ENCODE data around the gene UBE2E1.
"Not testable (repeated sequence)": the region's sequence is repeated elsewhere in the genome, so short reads cannot be mapped to it uniquely, and the experiment has no call there.

UBE2E1 gene

DNA sequence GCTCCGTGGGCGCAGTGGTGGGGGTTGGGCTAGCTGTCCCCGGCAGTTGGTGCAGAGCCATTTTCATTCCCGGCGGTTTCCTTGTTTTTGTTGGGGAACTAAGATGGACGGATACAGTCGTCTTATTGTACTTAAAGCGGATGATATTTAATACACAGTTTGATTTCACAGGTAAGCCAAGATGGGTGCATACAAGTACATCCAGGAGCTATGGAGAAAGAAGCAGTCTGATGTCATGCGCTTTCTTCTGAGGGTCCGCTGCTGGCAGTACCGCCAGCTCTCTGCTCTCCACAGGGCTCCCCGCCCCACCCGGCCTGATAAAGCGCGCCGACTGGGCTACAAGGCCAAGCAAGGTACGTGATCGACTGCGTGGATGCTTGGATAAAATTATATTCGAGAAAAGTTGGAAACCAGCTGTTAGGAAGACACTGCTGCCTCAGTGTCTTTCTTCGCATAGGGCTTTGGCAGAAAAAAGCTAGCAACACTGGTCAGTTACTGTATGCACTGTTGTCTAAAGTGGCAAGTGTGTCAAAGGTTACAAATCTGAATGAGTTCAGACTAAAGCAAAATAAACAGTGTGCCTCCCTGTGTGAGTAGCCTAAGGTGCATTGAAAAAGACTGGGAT, 112.0 kb downstream of the UBE2E1 start:
- not testable (repeated sequence) for DNase-seq (ENCODE audit: low read depth)

DNA sequence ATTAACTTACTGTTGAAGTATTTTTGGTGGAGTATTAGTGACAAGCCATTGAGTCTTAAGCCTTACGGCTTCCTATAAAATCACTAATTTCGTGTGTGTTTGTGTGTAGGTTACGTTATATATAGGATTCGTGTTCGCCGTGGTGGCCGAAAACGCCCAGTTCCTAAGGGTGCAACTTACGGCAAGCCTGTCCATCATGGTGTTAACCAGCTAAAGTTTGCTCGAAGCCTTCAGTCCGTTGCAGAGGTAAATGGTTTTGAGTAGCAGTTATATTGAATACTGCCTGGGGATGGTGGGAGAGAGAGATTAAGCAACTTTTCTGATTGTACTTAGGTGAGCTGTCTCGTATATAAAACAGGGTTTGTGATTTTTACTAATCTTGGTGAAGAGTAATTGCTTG, 112.6 kb downstream of the UBE2E1 start:
- DNase-seq (ENCODE audit: low read depth), result not testable (repeated sequence)

DNA sequence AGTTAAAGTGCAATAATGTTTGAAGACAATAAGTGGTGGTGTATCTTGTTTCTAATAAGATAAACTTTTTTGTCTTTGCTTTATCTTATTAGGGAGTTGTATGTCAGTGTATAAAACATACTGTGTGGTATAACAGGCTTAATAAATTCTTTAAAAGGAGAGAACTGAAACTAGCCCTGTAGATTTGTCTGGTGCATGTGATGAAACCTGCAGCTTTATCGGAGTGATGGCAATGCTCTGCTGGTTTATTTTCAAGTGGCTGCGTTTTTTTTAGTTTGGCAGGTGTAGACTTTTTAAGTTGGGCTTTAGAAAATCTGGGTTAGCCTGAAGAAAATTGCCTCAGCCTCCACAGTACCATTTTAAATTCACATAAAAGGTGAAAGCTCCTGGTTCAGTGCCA, 113.9 kb downstream of the UBE2E1 start:
- DNase-seq (ENCODE audit: low read depth), result no peak

DNA sequence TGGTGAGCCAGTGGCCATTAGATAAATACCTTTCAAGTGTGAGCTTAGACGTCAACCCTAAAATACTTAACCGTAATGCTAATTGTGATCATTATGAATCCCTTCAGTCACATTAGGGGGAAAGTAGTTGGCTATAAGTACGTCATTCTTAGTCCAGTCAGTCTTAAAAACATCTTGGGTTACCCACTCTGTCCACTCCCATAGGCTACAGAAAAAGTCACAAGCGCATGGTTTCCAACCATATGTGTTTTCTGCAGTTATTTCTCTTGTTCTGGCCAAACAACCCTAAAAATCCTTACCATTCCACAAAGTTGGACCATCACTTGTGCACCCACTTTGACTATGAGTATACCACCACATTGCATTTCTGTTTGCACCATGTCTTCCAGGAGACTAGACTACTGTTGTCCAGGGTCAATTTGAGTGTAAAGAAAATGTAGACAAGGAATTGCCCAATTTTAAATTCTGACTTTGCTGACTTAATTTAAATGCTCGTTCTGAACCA, 114.4 kb downstream of the UBE2E1 start:
- DNase-seq (ENCODE audit: low read depth), result no peak

DNA sequence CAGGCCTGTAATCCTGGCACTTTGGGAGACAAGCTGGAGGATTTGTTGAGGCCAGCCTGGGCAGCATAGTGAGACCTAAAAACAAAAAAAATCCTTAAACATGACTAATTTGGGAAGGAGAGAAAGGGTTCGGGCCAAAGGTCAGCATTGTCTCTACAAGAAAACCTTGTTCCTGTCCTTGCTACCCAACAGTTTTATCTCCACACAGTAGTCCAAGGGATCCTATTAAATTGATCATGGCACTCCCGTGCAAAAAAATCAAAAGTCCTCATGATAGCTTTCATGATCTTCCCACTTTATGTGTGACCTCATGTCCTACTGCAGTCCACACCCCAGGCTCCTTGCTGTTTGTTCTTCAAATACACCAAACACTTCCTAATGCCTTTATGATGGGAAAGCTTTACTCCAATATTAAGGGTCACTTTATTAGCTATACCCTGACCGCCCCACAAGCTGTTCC, 115.3 kb downstream of the UBE2E1 start:
- no peak for DNase-seq (ENCODE audit: low read depth)

DNA sequence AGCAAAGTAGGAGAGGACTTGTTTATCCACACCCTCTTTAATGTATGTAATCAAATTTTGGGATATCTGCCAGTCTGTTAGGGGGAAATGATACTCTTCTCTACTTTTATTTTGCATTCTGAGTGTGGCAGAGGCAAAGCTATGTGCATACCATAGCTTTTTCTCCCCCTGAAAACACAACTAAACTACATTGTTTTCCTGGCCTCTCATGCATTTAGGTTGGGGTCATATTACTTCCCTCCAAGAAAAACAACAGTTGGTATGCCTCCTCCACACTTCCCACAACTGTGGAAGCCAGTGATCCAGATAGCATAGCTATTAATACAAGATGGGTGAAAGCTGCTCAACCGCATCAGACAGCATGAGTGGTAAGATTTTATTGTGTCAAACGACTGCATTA, 118.0 kb downstream of the UBE2E1 start:
- DNase-seq (ENCODE audit: low read depth), result no peak

DNA sequence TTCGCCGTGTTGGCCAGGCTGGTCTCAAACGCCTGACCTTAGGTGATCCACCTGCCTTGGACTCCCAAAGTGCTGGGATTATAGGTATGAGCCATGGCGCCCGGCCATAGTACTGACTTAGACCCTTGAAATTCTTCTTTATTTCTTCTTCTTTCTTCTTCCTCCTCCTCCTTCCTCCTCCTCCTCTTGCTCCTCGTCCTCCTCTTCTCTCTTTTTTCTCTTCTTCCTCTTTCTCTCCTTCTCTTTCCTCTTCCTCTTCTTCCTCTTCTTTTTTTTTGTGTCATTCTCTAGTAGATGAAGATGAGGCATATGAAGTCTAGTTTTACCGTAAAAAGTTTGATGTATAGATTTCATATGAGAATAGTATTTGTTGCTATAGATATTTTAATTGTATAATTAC, 120.5 kb downstream of the UBE2E1 start:
- no peak for DNase-seq (ENCODE audit: low read depth)

DNA sequence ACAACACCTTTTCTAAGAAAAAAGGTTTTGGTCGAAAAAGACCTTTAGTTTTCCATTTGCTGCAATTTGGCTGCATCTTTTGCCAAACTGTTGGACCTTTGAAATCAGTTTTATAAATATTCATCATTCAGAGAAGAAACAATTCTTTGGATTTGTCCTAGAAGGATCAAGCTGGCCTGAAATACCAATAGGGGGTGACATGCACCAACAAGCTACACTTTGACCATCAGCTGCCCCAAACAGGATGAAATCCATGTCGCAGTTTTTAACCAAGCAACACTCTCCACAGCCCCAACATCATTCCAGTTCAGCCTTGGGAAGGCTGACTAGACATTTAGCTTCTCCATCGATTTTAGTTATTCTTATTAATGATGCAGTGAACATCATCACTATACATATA, 121.0 kb downstream of the UBE2E1 start:
- no peak for DNase-seq (ENCODE audit: low read depth)

DNA sequence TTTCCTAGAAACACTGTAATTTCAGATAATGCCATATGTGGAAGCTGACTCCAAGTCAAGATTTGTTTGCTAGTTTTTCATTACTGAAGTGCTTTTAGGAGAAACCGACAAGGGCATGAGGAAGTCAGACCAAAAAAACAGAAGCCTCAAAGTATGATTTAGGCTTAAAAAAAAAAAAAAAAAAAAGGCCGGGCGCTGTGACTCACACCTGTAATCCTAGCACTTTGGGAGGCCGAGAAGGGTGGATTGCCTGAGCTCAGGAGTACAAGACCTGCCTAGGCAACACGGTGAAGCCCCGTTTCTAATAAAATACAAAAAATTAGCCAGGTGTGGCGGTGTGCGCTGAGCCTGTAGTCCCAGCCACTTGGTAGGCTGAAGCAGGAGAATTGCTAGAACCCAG, 122.8 kb downstream of the UBE2E1 start:
- DNase-seq (ENCODE audit: low read depth), result no peak

DNA sequence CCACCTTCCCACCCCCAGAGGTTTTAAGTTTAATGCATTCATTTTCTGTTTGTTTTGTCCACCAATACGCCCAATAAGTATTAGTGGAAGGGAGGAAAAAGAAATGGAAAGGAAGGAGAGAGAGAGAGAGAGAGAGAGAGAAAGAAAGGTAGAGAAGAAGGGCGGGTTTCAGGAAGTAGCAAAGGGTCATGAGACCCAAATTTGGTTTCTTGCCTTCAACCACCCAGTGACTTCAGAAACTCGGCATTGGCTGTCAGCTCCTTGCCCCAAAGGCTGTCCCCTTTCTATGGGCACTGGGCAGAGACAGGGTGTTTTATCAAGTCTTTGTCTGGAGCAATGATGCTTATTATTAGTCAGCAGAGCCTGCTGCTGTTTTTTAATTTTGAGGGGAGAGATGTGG, 125.8 kb downstream of the UBE2E1 start:
- DNase-seq (ENCODE audit: low read depth), result no peak

DNA sequence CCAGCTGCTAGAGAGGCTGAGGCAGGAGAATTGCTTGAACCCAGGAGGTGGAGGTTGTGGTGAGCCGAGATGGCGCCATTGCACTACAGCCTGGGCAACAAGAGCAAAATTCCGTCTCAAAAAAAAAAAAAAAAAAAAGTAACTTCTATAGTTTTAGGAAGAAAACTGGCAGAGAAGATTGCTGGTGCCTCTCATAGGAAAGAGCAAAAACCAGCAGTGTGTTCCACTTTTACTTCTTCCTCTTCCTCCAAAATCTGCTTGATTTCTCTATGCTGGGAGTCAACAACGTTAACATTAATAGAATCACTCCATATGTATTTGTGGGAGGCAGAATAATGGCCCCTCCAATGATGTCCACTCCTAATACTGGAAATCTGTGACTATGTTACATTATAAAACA, 126.8 kb downstream of the UBE2E1 start:
- no peak for DNase-seq (ENCODE audit: low read depth)

DNA sequence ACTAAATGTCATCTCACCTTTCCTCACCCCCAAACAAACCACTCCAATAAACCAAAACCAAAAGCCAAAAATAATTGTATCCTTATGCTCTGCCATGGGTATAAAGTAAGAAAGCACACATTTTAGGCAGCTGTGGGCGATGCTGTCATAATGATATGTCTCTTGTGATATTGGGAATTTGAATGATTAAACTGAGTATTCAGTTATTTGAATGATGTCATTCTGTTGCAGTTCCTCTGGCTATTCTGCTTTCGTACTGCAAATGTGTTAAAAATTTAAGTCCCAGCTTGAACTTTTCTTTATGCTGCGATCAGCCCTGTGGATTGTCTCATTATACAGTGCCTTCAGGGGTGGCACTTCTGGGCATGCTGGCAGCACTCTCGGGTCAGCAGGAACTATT, 128.5 kb downstream of the UBE2E1 start:
- no peak for DNase-seq (ENCODE audit: low read depth)

DNA sequence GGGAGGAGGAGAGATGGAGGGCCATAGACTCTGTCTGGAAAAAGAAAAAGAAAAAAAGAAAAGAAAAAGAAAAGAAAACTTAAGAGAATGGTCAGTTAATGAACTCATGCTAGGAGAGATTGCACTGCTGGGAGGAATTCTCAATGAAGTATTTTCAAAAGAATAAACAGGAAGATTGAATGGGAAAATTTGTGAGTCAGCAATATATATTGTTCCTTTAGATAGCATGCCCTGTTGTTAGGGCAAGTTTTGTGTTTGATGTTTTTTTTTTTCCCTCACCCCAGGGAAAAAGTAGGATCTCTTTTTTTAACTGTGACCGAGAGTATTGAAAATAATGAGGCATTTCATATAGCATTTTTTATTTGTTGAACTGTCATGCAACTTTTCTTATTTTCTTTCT, 131.5 kb downstream of the UBE2E1 start:
- DNase-seq (ENCODE audit: low read depth), result no peak

DNA sequence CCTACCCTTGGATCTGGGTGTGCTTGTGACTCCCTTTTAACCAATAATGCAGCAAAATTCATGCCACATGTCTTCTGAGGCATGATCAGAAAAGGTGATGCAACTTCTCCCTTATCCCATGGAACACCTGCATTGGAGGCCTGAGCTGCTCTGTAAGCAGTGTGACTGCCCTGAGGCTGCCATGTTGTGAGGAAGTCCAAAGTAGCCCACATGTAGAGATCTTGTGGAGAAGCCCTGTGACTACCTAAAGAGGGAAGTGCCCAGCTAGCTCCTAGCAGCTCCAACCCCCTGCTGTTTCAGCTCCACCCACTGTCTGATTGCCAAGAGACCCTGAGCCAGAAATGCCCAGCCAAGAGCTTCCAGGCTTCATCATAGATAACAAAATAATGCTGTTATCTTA, 132.9 kb downstream of the UBE2E1 start:
- no peak for DNase-seq (ENCODE audit: low read depth)

DNA sequence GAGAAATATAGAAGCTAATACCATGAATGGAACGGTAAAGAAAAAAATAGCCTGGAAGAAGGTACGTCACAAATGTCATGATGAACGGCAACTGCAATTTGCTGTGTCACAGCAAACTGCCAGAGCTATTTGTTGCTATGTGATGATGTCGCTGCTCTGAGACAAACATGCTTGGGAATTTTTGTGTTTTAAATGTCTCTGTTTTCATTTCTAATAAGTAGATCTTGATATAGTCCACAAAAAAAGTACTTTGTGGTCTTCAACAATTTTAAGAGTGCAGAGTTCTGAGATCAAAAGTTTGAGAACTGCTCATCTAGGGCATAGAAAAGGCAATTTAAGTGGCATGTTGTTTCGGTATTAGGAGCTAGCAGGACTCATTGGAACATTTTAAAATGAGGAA, 135.0 kb downstream of the UBE2E1 start:
- no peak for DNase-seq (ENCODE audit: low read depth)
